Left renal cortex interstitium (tissue), 4 donors: ENCODE results near the gene JMJD1C. TPM values are rescaled to one million over a fixed set of nuclear protein-coding genes. Genes with fewer than 3 reads are reported as not detected.

Experiments
- DNase-seq, 4 donors: peaks; one replicate each; pipeline ENCODE4 v3.0.0-alpha.2; 2013; ENCODE audit warnings: low read depth in 4 of 4, low spot score in 2 of 4, missing footprints in 1 of 4
- polyA plus RNA-seq, 4 donors: library from polyadenylated mRNA; unstranded; fragments of 120-200 nt; gene quantifications; one replicate each; pipeline ENCODE4 v1.2.1, GENCODE V29; 2013; ENCODE audit not compliant: insufficient read length in 4 of 4

The JMJD1C gene
- polyA plus RNA-seq, 4 donors = 89.4 to 118 (median 98.6) TPM

DNA sequence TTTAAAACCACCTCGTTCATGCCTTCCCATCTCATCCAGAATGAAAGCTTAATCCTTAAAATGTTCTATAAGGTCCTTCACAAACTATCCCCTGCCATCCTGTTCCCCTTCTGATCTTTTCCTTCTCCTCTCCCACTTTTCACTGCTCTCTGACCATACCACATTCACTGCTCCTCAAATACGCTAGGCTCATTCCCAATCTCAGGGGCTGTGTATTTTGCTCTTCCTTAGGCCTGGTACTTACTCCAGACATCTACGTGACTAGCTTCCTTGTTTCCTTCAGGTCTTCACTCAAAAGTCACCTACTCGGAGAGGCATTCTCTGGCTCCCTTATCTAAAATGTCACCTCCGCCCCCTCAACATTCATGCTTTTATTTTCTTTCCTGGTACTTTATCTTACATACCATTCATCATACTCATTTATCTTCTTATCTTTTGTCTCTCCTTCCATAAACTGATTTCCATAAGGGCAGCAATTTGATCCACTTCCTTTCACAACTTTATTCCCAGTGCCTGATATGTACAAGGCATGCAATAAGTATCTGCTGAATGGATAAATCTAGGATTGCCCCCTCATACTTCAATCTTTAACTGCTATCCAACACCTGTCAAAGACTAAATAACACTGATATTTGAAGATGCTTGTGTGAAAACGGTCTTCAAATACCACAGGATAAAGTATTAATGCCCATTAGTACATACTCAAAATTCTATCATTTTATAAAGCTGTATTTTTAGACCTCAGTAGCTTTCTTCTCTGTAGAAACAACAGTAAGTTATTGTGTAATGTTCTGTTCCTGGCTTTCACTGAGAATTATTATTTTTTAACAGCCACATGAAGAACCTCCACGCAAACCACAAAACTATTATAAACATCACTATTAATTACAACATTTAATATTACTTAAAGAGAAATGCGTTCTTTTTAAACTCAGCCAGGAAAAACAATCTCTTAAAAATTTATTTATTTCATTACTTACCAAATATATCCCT, 27.0 kb downstream of the JMJD1C start:
- DNase-seq = no peak

DNA sequence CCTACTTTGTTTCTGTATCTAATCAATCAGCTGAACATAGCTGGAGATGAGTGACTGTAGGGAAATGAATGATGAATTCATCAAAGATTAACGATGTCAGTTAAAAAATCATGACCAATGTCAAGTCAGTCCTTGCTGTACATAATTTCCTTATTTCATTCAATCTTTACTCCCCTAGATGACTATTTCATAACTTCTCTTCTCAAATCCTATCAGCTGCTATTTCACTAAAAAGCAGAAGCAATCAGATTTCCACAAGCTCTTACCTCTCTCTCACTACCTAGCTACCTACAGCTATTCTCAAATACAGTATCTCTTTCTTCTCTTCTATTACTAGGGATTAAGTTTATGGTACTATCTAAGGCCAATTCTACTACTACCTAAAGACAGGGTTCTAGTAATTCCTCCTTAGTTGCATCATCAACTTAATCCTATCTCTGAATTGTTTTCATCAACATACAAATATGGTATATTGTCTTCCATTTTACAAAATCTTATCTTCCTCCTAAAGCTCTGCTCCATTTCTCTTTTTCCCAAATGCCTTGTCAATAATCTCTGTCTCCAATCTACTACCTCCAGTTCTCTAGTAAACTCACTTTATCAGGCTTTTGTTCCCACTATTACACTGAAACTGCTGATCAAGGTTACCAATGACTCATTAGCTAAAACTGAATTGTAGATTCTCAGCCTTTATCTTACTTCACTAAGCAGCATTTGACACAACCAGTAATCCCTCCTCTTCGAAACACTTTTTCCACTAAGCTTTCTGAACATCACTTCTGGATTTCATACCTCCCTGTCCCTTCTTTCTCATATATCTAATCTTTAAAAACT, 28.4 kb downstream of the JMJD1C start:
- no peak for DNase-seq

DNA sequence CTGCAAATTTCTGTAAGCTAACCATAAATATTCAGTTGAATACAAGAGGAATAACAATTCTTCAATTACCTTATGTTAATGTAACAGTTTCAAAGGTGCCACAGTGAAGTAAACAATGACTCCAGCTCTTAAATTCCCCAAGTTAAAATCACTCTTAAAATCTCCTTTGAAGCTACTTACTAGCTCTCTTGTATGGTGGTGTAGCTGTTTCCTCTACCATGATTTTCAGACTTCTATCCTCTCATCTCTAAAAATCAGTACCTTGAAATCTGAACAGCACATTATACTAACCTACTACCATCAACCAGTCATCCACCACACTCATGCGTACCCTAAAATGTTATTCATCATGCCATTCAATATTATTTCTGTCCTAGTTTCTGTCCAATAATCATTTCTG, 29.6 kb downstream of the JMJD1C start:
- DNase-seq = no peak

DNA sequence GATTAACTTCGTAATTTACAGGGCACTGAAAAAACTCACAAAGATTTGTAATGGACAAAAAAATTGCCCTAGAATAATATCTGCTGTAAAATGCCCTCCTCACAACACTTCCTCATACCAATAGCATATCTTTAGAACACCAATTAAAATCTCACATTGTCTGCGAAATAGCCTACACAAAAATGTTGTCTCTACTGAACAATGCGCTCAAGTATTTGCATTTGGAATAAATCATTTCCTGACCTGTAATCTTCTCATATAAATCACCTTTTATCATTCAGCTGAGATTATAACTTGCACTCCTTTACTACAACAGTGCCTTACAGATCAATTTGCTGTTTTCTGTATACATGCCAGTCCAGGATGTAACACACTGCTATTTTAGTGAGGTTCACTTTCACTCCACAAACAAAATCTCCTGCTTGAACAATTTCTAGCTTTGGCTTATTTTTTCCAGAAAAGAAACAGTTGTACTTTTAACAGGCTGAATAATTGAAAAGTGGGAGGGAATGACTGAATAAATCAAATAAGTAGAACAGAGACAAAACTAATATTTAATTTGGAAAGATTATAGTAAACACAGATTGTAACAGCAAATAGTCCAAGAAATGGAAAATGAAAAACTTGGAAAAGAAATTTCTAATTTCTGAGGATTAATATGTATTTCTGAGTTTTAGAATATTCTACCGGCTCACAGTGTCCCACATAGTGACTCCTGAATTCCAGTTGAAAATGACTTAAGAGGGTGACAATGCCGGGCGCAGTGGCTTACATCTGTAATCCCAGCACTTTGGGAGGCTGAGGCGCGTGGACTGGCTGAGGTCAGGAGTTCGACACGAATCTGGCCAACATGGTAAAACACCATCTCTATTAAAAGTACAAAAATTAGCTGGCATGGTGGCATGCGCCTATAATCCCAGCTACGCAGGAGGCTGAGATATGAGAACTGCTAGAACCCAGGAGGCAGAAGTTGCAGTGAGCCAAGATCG, 30.6 kb downstream of the JMJD1C start:
- no peak for DNase-seq

DNA sequence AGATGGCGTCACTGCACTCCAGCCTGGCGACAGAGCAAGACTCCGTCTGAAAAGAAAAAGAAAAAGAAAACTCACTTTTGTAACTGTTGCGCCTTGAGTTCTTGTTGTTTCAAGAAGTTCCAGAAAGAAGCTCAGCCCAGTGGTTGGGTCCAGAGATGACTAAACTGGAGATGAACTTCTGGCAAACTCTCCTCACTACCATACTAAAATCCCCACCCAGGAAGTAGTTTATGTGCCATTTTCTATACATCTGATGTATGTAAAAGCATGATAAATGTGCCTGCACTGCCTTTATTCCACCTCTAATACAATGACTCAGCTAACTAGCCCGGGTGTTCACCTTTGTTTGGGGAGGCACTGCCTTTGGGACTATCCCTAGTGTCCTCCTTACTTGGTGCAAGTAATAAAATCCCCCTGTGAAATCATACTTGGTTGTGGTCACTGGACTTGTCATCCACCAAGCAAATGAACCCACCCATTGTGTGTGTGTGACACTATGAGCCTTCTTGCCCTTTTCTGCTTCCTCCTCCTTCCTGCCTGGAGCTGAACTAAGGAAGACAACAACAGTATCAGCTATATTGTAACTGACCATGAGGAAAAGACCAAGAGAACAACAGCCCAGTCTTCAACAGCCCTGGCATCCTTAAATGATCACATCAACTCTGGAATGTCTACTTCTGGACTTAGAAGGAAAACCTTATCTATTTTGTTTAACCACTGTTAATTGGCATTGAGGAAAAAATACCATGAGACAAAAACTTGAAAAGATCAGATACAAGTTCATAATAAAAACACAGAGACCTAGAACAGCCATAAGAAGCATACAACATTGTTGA, 33.6 kb downstream of the JMJD1C start:
- DNase-seq = no peak

DNA sequence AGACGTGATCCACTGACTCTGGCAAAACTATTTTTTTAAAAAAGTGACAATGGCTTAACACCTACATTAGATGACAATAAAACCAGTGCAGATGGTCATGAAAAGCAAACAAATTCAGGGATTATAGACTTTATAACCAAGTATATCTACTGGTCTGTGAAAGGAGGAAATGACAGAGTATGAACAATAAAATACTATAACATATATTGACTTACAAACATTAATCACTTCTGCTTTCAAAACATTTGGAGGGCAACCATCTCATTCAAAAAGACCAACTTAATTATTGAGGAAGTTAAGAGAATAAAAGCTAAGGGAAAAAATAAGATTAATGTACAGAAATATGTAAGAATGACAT, 34.8 kb downstream of the JMJD1C start:
- DNase-seq = no peak

DNA sequence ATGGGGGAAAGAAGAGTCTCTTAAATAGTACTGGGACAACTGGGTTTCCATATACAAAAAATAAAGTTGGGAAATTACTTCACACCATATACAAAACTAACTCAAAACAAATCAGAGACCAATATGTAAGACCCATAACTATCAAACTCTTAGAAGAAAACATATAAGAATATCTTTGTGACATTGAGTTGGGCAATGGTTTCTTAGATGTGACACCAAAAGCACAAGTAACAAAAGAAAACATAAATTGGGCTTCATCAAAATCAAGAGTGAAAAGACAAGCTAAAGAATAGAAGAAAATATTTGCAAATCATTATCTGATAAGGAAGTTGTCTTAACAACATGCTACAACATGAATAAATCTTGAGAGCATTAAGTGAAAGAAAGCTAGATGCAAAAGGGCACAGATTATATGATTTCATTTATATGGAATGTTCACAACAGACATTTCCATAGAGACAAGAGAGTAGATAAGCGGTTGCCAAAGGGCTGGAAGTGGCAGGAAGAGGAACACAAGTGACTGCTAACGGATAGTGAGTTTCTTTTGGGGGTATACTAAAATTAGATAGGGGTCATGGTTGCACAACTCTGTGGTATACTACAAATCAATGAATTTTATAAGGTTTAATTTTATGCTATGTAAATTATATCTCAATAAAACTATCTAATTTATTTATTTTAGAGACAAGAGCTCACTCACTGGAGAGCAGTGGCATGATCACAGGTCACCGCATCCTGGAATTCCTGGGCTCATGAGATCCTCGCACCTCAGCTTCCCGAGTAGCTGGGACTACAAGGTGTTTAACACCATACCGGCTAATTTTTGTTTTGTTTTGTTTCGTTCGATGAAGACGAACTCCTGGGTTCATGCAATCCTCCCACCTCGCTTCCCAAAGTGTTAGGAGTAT, 35.4 kb downstream of the JMJD1C start:
- DNase-seq = no peak

DNA sequence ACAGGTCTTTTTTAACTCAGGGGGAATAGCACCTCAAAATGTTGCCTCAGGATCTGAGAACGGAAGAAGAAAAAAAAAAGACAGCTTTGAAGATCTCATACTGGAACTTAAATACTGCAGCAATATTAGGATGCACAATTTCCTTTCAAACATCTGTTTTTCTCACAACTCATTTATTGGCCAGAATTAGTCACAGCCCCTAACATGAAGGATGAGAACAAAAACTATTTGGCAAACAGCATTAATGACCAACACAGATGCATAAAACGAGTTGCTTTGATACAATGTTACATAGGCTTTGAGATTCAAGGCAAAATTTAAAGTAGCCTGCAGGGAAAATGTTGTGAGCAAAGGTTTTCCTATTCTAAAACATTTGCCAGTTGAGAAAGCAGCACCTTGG, 36.5 kb downstream of the JMJD1C start:
- no peak for DNase-seq

DNA sequence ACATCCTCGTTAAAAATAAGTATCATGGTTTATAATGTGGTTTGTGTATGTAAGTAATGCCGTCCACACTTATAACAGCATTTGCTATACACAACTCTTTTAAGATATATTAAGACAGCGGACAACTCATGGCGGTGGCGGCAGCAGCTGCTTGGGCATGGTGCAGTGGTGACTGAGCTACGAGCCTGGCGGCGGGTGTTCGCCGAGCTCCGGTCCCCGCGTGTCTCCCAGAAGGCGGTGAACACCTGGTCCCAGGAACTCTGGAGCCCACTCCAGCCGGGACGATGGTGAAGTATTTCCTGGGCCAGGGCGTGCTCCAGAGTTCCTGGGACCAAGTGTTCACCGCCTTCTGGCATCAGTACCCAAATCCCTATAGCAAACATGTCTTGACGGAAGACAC, 38.8 kb downstream of the JMJD1C start:
- no peak for DNase-seq

DNA sequence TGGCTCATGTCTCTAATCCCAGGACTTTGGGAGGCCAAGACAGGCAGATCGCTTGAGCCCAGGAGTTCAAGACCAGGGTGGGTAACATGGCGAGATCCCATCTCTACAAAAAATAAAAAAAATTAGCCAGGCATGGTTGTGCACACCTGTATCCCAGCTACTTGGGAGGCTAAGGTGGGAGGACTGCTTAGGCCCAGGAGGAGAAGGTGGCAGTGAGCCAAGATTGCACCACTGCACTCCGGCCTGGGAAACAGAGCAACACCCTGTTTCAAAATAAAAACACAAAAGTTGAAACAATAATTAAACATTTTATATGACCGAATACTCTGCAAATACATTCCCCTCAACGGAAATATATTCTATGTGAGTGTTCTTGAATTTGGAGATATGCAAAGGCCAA, 40.3 kb downstream of the JMJD1C start:
- DNase-seq = no peak

DNA sequence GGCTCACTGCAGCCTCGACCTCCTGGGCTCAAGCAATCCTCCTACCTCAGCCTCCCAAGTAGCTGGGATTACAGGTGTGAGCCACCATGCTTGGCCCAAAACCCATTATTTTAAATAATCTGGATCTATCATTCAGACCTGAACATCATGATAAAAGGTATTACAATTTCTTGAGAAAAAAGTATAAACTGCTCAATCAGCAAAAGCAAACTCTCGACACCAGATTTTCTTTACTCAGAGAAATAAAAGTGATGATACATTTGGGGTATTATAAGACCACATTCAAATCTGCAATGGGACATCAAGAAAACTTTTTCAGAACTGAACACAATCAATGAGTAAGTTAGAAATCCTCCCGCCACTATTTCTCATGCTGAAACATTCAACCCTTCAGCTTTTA, 41.2 kb downstream of the JMJD1C start:
- no peak for DNase-seq

DNA sequence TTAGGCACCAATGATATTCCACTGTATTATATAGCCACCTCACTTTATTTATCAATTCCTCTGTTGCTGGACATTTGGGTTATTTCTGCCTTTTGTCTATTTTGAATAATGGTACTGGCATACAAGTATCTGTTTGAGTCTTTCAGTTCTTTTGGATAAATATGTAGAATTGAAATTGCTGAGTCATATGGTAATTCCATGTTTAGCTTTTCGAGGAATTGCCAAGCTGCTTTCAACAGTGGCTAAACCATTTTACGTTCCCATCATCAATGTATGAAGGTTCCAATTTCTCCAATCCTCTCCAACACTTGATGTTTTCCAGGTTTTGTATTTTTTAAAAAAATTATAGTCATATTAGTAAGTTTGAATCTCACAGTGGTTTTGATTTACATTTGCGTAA, 42.3 kb downstream of the JMJD1C start:
- DNase-seq = no peak

DNA sequence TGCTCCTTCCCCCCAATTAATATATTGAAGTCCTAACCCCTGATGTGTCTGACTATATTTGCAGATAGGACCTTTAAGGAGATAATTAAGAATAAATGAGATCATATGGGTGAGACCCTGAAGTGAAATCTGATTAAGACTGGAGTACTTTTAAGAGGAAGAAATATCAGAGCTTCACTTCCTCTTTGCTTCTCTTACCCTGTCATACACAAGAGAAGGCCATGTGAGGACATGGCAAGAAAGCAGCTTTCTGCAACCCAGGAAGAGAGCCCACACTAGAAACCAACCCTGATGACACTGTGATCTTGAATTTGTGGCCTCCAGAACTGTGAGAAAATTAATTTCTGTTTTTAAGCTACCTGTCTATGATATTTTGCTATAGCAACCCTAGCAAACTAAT, 44.2 kb downstream of the JMJD1C start:
- DNase-seq = no peak

DNA sequence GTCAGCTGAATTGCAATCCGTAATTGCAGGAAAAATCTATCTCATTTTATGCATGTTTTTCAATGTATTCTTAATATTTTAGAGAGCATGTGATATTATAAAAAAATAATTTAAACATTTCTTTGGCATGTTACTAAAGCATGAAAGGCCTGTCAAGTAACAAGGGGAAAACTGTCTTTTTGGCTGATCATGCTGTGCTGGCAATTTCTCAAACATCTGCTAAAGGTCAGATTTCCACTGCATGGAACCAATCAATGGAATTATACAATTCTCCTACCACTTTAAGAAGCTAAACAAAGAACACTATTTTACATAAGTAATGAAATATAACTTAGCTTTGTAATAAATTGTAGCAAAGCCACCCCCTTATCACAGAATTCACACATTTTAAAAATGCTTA, 49.4 kb downstream of the JMJD1C start:
- DNase-seq = no peak

DNA sequence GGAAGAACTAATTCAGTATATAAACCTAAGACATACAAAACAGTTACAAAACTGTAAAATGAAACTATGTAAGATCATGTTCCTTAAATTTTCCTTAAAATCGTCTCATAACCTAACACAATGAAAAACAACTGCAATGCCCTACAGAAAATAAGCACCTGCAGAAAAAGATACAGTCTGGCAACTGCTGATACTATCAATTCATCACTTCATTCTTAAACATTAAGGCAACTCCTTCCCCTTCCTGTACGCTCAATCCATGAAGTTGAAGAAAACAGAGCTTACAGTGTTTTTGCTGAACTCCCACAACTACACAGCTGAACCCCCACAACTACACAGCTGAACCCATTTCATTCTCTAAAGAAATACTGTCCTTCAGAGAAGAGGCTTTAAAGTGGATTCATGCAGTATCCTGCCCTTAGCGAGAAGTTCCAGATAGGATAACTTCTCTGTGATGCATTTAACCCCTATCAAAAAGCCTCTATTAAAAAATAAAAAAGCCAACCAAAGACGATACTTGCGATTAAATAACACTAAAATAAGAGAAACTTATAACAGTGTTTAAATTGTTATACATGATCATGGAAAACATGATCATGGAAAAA, 50.0 kb downstream of the JMJD1C start:
- DNase-seq = no peak

DNA sequence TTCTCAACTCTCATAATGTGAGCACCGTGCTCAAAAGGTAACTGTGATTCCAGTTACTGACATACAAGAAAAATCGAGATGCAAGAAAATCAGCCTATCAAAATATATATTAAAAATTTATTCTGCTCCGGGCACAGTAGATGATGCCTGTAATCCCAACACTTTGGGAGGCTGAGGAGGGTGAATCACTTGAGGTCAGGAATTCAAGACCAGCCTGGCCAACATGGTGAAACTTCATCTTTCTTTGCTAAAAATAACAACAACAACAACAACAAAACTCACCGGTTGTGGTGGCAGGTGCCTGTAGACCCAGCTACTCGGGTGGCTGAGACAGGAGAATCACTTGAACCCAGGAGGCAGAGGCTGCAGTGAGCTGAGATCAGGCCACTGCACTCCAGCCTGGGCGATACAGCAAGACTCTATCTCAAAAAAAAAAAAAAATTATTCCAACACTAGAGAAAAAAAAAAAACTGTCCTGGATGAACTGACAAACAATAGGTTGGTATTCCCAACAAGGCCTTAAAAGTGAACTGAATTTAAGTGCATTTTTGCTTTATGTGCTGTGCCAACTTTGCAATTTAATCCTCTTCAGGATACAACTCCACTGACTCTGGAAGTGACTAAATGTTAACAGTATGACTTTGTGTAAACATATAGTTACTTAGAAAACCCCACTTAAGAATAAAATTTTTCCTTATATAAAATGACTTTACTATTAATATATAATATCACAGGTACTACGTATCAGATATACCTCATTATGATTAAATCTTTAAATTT, 51.1 kb downstream of the JMJD1C start:
- DNase-seq = no peak

DNA sequence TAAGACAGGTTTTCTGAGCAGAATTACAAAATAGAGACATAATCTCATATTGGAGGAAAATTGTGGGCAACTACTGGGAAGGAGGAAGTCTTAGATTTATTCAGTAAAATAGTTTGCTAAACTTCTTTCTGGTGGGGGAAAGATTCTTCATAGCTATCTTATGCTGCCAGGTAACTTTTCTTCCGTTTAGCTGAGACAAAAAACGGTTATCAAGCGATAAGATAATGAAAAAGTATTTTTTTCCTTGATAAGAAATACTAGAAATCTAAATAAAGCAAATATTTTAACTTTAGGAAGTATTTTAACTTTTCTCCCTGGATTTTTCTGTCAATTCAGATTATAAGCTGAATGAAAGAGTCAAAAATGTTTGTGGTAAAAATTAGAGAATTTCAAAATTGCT, 52.3 kb downstream of the JMJD1C start:
- DNase-seq = no peak
